Skeletal muscle tissue (tissue), 4 donors: ENCODE results near the gene TCEANC2. TPM values are rescaled to one million over a fixed set of nuclear protein-coding genes. Genes with fewer than 3 reads are reported as not detected.
"Not testable (repeated sequence)": the region's sequence is repeated elsewhere in the genome, so short reads cannot be mapped to it uniquely, and the experiment has no call there.

Experiments used
- H3K27ac ChIP-seq: one replicate; pipeline ENCODE4 v1.7.0; 2013; ENCODE audit warnings: mild to moderate bottlenecking, low read depth, low read length, inconsistent platforms
- H3K27me3 ChIP-seq, 3 donors: one replicate each; pipeline ENCODE4 v1.7.0; 2013; ENCODE audit warnings: low read length in 3 of 3; ENCODE audit not compliant: control insufficient read depth in 3 of 3, insufficient read depth in 3 of 3
- H3K36me3 ChIP-seq, 3 donors: one replicate each; pipeline ENCODE4 v1.7.0; 2013; ENCODE audit warnings: low read length in 3 of 3; ENCODE audit not compliant: control insufficient read depth in 3 of 3, insufficient read depth in 3 of 3
- H3K4me1 ChIP-seq, 3 donors: one replicate each; pipeline ENCODE4 v1.7.0; 2013; ENCODE audit warnings: low read length in 3 of 3, mild to moderate bottlenecking in 3 of 3; ENCODE audit not compliant: control insufficient read depth in 3 of 3, insufficient read depth in 3 of 3
- H3K4me3 ChIP-seq, 3 donors: one replicate each; pipeline ENCODE4 v1.7.0; 2013; ENCODE audit warnings: low read length in 3 of 3
- H3K9ac ChIP-seq, 3 donors: one replicate each; pipeline ENCODE4 v1.7.0; 2013; ENCODE audit warnings: low read length in 3 of 3, mild to moderate bottlenecking in 3 of 3, moderate library complexity in 2 of 3, low read depth in 1 of 3
- H3K9me3 ChIP-seq, 3 donors: one replicate each; pipeline ENCODE4 v1.7.0; 2013; ENCODE audit warnings: low read length in 3 of 3; ENCODE audit not compliant: control insufficient read depth in 3 of 3
- total RNA-seq: library from RNA; depleted of rRNA; stranded (reverse); fragments of >200 nt; gene quantifications from one replicate; pipeline ENCODE4 v1.2.3, GENCODE V29; 2014
- donor health status: Osteomylitis.

TCEANC2 gene
- total RNA-seq, 1 donor from 2014 or later, result 3.1 TPM

DNA sequence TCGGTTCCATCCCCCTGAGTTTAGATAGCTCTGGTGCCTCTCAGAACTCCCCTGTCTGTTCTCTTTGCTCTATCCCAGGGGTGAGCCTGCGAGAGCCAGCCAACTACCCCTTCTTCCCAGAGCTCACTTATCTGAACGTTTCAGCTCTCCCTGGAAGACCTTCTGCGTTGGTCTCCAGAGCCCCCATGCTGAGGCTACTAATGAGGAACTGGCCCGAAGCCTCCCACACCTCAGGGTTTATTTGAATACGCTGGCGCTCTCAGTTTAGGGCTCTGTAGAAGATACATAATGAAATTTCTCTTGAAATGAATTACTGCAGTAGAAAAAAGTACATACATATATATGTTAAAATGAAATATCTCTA is 43.5 kb downstream of the TCEANC2 start:
- Histone ChIP-seq H3K36me3 (peaks cover 0 to 11% (median 7%) of the 10 kb centered on the region in 3 donors), H3K27ac (no peak overlapping the region), H3K4me3 (no peak overlapping the region), H3K9ac (no peak overlapping the region), H3K27me3 (no peaks in the 10 kb centered on the region), H3K9me3 (no peaks in the 10 kb centered on the region), H3K4me1 (peaks cover 0 to 6% (median 2%) of the 10 kb centered on the region in 3 donors)

DNA sequence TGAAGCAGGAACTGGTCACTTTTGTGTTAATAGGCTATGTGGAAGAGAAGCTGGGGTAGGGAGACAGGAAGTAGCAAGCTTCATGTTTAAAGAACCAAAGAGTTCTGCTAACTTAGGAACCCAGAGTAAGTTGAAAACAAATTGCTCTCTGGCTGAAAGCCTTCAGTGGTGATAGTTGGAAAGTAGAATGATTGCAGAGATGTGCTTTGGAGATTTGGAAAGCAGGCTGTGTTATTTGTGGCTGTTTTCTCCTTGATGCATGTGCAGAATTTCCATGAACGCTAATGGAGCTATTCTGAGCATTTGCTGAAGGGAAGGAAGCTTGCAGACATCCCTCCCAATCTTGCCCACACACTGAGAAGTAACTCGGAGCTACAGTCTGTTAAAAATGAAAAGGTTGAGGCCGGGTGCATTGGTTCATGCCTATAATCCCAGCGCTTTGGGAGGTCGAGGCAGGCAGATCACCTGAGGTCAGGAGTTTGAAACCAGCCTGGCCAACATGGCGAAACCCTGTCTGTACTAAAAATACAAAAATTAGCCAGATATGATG is 45.7 kb downstream of the TCEANC2 start:
- Histone ChIP-seq H3K4me3 (no peak overlapping the region), H3K4me1 (peaks cover 0 to 6% (median 2%) of the 10 kb centered on the region in 3 donors), H3K27me3 (no peaks in the 10 kb centered on the region), H3K27ac (no peak overlapping the region), H3K9ac (no peak overlapping the region), H3K36me3 (peaks cover 0 to 9% (median 7%) of the 10 kb centered on the region in 3 donors), H3K9me3 (no peaks in the 10 kb centered on the region)

DNA sequence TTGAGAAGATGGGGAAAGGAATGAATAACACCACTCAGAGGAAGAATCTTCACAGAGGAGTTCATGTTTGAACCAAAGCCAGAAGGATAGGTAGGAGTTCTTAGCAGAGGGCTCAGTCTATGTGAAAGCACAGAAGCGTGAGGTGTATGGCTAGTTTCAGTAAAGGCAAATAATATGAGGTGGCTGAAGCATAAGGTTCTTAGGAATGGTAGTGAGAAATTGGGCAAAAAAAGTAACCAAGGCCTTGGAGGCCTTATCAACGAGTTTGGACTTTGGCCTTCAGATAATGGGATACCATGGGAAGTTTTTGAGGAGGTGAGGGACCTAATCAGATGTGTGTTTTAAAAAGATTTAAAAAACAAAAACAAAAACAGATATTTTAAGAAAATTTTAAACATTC is 47.1 kb downstream of the TCEANC2 start:
- Histone ChIP-seq H3K4me1 (peaks cover 0 to 1% (median under 1%) of the 10 kb centered on the region in 3 donors), H3K4me3 (no peak overlapping the region), H3K9me3 (no peaks in the 10 kb centered on the region), H3K27me3 (no peaks in the 10 kb centered on the region), H3K9ac (no peak overlapping the region), H3K27ac (no peak overlapping the region), H3K36me3 (peaks cover 0 to 9% (median 7%) of the 10 kb centered on the region in 3 donors)

DNA sequence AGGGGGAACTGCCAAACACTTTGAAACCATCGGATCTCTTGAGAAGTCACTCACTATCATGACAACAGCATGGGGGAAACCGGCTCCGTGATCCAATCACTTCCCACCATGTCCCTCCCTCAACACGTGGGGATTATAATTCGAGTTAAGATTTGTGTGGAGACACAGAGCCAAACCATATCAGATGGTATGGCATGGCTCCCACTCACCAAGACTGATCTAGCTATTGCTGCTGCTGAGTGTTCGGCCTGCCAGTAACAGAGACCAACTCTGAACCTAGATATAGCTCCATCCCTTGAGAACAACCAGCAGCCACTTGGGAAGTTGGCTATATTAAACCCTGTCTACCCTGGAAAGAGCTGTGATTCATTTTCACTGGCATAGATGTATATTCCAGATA is 50.0 kb downstream of the TCEANC2 start:
- no peaks in the 10 kb centered on the region for H3K9me3 ChIP-seq
- no peak overlapping the region for H3K9ac ChIP-seq
- no peaks in the 10 kb centered on the region for H3K36me3 ChIP-seq
- H3K4me1 ChIP-seq, result no peaks in the 10 kb centered on the region
- no peaks in the 10 kb centered on the region for H3K27me3 ChIP-seq
- H3K27ac ChIP-seq, result no peak overlapping the region
- H3K4me3 ChIP-seq, result no peak overlapping the region

DNA sequence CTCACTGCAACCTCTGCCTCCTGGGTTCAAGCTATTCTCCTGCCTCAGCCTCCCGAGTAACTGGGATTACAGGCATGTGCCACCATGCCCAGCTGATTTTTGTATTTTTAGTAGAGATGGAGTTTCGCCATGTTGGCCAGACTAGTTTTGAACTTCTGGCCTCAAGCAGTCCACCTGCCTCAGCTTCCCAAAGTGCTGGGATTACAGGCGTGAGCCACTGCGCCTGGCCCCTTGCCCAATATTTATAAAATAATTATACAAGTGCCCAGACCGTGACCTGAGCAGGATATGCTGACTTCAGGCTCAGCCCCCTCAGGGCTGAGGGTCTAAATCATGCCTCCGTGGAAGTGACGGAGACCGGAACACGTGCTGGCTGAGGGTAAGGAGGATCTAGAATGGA is 51.2 kb downstream of the TCEANC2 start:
- H3K4me1 ChIP-seq, H3K27ac ChIP-seq, H3K36me3 ChIP-seq: not testable (repeated sequence)

DNA sequence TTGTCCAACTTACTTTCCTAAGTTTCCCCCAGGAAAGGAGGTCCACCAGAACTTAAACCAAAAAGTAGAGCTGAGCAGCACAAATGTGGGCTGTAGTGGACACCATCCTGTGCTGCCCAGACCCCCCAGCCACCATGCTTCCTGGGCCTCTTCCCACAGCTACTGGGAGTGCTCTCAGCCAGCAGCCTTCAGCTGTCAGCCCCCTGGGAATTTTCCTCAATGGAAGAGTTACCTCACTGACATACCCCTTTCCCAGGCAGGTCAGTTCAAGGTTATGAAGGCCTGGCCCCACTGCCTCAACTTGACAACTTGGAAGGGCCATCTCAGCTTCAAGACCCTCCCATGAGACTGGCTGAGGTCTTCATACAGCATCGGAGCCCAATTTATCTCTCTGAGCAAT is 51.7 kb downstream of the TCEANC2 start:
- H3K4me1 ChIP-seq, result no peaks in the 10 kb centered on the region
- no peak overlapping the region for H3K9ac ChIP-seq
- H3K36me3 ChIP-seq, result no peaks in the 10 kb centered on the region
- H3K4me3 ChIP-seq, result no peak overlapping the region
- H3K27me3 ChIP-seq, result no peaks in the 10 kb centered on the region
- no peaks in the 10 kb centered on the region for H3K9me3 ChIP-seq
- H3K27ac ChIP-seq, result no peak overlapping the region

More for the DNA sequence above, 51.2 kb downstream of the TCEANC2 start:
- H3K4me3 ChIP-seq, H3K9me3 ChIP-seq, H3K27me3 ChIP-seq, H3K9ac ChIP-seq: not testable (repeated sequence)

DNA sequence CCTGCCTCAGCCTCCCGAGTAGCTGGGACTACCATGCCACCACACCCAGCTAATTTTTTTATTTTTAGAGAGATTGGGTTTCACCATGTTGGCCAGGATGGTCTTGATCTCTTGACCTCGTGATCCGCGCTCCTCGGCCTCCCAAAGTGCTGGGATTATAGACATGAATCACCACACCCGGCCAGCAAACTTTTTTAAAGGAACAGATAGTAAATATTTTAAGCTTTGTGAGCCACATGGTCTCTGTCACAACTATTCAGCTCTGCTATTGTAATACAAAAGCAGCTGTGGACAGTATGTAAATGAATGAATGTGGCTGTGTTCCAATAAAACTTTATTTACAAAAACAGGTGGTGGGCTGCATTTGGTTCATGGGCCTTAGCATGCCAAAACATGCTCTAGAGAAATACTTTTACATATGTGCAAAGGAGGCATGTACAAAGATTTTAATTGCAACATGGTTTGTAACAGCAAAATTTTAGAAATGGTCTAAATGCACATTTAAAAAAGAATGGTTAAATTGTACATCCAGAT is 52.4 kb downstream of the TCEANC2 start:
- H3K9me3 ChIP-seq, result no peaks in the 10 kb centered on the region
- no peaks in the 10 kb centered on the region for H3K36me3 ChIP-seq
- H3K27ac ChIP-seq, result no peak overlapping the region
- no peaks in the 10 kb centered on the region for H3K27me3 ChIP-seq
- no peaks in the 10 kb centered on the region for H3K4me1 ChIP-seq
- H3K4me3 ChIP-seq, result no peak overlapping the region
- H3K9ac ChIP-seq, result no peak overlapping the region

DNA sequence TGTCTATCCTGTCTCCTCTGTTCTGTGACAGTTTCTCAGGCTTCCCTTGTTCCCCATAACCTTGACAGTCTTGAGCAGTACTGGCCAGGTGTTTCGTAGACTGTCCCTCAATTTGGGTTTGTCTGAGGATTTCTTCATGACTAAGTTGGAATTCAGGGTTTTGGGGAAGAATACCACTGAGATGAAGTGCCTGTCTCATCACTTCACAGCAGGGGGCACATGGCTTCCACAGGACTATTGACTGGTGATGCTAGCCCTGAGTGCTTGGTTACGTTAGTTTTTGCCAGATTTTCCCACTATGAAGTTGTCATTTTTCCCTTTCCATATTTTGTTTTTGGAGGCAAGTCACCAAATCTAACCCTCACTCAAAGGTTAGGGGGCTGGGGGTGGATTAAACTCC is 53.7 kb downstream of the TCEANC2 start:
- Histone ChIP-seq H3K27ac (no peak overlapping the region), H3K27me3 (no peaks in the 10 kb centered on the region), H3K36me3 (no peaks in the 10 kb centered on the region), H3K4me1 (no peaks in the 10 kb centered on the region), H3K9me3 (no peaks in the 10 kb centered on the region), H3K9ac (no peak overlapping the region), H3K4me3 (no peak overlapping the region)

DNA sequence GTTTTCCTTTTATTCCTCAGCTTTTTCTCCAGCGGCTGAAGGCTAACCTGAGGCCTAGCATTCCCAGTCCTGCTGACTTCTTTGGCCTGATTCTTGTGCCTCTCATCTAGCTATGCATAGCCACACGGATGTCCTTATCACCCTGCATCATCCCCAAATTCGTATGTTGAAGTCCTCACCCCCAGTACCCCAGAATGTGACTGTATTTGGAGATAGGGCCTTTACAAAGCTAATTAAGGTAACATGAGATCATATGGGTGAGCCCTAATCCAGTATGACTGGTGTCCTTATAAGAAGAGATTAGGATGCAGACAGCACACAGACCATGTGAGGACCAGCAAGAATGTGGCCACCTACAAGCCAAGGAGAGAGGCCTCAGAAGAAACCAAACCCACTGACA is 54.7 kb downstream of the TCEANC2 start:
- Histone ChIP-seq H3K27me3 (no peaks in the 10 kb centered on the region), H3K36me3 (no peaks in the 10 kb centered on the region), H3K4me1 (no peaks in the 10 kb centered on the region)

DNA sequence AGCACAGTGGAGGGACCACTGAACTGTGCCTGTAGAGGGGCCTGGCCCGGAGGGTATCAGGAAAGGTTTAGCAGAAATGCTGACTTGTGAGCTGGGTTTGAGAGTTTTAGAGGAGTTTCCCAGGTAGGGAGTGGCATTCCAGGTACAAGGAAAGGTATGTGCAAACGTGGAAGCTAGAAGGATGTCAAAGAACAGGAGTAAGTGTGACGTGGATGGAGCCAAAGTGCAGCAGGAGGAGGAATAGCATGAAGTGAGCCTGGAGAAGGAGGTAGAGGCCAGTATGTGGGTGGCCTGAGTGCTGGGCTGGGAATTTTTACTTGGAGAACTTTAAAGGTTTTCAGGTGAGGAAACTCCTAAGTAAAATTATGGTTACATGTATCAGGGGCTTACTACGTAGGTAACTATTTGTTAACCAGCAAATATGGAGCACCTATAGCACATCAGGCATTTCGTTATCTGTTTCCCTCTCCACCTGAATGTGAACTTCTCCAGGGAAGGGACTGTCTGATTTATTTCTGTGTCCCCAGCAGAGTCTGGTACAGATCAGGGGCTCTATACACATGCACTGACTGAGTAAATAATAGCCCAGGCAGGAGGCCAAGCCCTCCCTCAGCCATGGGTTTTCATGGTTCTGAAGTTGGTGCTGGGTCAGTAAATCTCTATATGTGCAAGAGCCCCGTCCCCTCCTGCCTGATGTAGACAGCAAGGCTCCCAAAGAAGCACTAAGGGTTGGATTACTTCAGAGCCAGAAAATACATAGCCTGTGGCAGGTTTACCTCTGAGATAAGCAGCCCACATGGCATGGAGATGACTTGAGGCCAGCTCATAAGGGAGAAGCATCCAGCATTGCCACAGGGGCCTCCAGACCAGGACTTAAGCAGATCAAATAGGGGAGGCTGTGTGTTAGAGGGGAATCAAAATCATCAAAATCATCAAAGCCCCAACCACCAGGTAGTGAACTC is 56.0 kb downstream of the TCEANC2 start:
- Histone ChIP-seq H3K27ac (no peak overlapping the region), H3K4me1 (no peaks in the 10 kb centered on the region), H3K27me3 (no peaks in the 10 kb centered on the region), H3K9me3 (no peaks in the 10 kb centered on the region), H3K9ac (no peak overlapping the region), H3K36me3 (no peaks in the 10 kb centered on the region), H3K4me3 (no peak overlapping the region)

More for the DNA sequence above, 54.7 kb downstream of the TCEANC2 start:
- no peak overlapping the region for H3K27ac ChIP-seq
- no peak overlapping the region for H3K4me3 ChIP-seq
- H3K9ac ChIP-seq, result no peak overlapping the region
- H3K9me3 ChIP-seq, result no peaks in the 10 kb centered on the region
